ENCODE measurements around the gene KLHL42. TPM values are rescaled to one million over a fixed set of nuclear protein-coding genes. Genes with fewer than 3 reads are reported as not detected.

Gene KLHL42
- total and polyA plus RNA-seq, 2 of the 13 experiments (the other 11 are each of a cell fraction or from before 2014, with no cell fraction given), result 13.5 to 14.0 TPM

DNA sequence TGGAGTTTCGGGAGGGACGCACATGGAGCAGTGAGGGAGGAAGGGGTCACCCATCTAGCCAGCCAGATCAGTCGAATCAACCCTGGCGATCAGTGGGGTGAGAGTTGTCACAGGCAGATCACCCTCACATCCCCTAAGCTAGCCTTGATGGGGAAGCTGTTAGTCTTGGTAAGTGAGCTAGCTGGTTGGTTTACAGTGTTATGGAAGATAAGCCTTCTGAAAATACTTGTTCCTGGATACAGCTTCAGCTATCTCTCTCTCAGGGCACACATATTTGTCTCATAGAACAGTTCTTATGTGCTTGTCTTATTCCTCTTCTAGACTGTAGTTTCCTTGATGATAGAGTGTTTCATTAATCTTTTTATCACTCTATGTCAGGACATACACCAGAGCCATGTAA is 26.2 kb downstream of the KLHL42 start:
- no peaks in the 10 kb centered on the region for H3K36me3 ChIP-seq (replicated peaks in 1 of 2; ENCODE audit: control insufficient read depth in 1 of 2, insufficient read depth in 2 of 2, low read length in 2 of 2)
- BruUV-seq (replicated peaks), result no TSS peak
- in situ Hi-C loops (cut with HindIII; ENCODE audit: extremely low pct_ligation_motif_present, low pct_unique_long_range_greater_than_20kb) (no loop called here), intact Hi-C loops (cut with micrococcal nuclease; ENCODE audit: unreplicated experiment) (no loop called here)
- no peaks in the 10 kb centered on the region for H3K9me3 ChIP-seq (ENCODE audit: low read length)
- H3K4me1 ChIP-seq (ENCODE audit: insufficient read depth, low read length), result peaks cover 9% of the 10 kb centered on the region
- no peak overlapping the region for H3K4me2 ChIP-seq (ENCODE audit: low read depth, low read length)
- no peaks in the 10 kb centered on the region for H4K20me1 ChIP-seq (ENCODE audit: insufficient read depth, low read length)
- no peak overlapping the region for H3K4me3 ChIP-seq (replicated peaks in 1 of 3; ENCODE audit: insufficient read depth in 1 of 3, low read depth in 2 of 3, low read length in 3 of 3)
- 53% methylated on average over 4 of the region's 4 CpGs for WGBS (ENCODE audit: low lambda C conversion rate)
- ChIA-PET CTCF (ENCODE audit: low intra/inter-chr PET ratio, low total read pairs) (no interaction called here), POLR2A (no interaction called here)
- H3K27me3 ChIP-seq (ENCODE audit: control insufficient read depth in 1 of 2, insufficient read depth in 2 of 2, low read length in 2 of 2), result peaks cover 0 to 12% of the 10 kb centered on the region in 2 experiments; a peak in 1 of 5 replicates
- H3K79me2 ChIP-seq (ENCODE audit: insufficient read depth, low read length), result no peaks in the 10 kb centered on the region
- ATAC-seq (no peak), DNase-seq (ENCODE audit: low spot score) (no peak), FAIRE-seq (no peak)
- no peak overlapping the region for H3K27ac ChIP-seq (ENCODE audit: extremely low read length, insufficient read depth, low read length)
- no peak overlapping the region for H3K9ac ChIP-seq (ENCODE audit: insufficient read depth, low read depth, low read length)
- no peak overlapping the region for H2AFZ ChIP-seq (ENCODE audit: low read length)
- no peak for TF ChIP-seq ZNF777 (CRISPR knock-in tag; IDR thresholded peaks at IDR 0.05)
- TF ChIP-seq, protein P1, sequence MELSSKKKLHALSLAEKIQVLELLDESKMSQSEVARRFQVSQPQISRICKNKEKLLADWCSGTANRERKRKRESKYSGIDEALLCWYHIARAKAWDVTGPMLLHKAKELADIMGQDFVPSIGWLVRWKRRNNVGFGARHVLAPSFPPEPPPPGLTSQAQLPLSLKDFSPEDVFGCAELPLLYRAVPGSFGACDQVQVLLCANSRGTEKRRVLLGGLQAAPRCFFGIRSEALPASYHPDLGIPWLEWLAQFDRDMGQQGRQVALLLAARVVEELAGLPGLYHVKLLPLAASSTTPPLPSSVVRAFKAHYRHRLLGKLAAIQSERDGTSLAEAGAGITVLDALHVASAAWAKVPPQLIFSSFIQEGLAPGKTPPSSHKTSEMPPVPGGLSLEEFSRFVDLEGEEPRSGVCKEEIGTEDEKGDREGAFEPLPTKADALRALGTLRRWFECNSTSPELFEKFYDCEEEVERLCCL (CRISPR knock-in tag; IDR thresholded peaks at IDR 0.05; ENCODE audit: borderline replicate concordance), result no peak
- TF ChIP-seq MED1 (CRISPR knock-in tag; IDR thresholded peaks at IDR 0.05), result no peak
- TF ChIP-seq MTA1 (CRISPR knock-in tag; IDR thresholded peaks at IDR 0.05; ENCODE audit: borderline replicate concordance), result no peak
- TF ChIP-seq, protein P2, sequence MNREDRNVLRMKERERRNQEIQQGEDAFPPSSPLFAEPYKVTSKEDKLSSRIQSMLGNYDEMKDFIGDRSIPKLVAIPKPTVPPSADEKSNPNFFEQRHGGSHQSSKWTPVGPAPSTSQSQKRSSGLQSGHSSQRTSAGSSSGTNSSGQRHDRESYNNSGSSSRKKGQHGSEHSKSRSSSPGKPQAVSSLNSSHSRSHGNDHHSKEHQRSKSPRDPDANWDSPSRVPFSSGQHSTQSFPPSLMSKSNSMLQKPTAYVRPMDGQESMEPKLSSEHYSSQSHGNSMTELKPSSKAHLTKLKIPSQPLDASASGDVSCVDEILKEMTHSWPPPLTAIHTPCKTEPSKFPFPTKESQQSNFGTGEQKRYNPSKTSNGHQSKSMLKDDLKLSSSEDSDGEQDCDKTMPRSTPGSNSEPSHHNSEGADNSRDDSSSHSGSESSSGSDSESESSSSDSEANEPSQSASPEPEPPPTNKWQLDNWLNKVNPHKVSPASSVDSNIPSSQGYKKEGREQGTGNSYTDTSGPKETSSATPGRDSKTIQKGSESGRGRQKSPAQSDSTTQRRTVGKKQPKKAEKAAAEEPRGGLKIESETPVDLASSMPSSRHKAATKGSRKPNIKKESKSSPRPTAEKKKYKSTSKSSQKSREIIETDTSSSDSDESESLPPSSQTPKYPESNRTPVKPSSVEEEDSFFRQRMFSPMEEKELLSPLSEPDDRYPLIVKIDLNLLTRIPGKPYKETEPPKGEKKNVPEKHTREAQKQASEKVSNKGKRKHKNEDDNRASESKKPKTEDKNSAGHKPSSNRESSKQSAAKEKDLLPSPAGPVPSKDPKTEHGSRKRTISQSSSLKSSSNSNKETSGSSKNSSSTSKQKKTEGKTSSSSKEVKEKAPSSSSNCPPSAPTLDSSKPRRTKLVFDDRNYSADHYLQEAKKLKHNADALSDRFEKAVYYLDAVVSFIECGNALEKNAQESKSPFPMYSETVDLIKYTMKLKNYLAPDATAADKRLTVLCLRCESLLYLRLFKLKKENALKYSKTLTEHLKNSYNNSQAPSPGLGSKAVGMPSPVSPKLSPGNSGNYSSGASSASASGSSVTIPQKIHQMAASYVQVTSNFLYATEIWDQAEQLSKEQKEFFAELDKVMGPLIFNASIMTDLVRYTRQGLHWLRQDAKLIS (CRISPR knock-in tag; IDR thresholded peaks at IDR 0.05), result no peak
- TF ChIP-seq SMAD1 (CRISPR knock-in tag; IDR thresholded peaks at IDR 0.05; ENCODE audit: borderline replicate concordance, low read depth), result no peak
- no peak for TF ChIP-seq ZNF780A (CRISPR knock-in tag; IDR thresholded peaks at IDR 0.05)
- TF ChIP-seq PTBP1 (IDR thresholded peaks at IDR 0.05; ENCODE audit: low read depth, low read length, poor library complexity, severe bottlenecking), result no peak
- TF ChIP-seq, protein P3, sequence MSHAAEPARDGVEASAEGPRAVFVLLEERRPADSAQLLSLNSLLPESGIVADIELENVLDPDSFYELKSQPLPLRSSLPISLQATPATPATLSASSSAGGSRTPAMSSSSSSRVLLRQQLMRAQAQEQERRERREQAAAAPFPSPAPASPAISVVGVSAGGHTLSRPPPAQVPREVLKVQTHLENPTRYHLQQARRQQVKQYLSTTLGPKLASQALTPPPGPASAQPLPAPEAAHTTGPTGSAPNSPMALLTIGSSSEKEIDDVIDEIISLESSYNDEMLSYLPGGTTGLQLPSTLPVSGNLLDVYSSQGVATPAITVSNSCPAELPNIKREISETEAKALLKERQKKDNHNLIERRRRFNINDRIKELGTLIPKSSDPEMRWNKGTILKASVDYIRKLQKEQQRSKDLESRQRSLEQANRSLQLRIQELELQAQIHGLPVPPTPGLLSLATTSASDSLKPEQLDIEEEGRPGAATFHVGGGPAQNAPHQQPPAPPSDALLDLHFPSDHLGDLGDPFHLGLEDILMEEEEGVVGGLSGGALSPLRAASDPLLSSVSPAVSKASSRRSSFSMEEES (CRISPR knock-in tag; IDR thresholded peaks at IDR 0.05), result no peak
- TF ChIP-seq, protein P4, sequence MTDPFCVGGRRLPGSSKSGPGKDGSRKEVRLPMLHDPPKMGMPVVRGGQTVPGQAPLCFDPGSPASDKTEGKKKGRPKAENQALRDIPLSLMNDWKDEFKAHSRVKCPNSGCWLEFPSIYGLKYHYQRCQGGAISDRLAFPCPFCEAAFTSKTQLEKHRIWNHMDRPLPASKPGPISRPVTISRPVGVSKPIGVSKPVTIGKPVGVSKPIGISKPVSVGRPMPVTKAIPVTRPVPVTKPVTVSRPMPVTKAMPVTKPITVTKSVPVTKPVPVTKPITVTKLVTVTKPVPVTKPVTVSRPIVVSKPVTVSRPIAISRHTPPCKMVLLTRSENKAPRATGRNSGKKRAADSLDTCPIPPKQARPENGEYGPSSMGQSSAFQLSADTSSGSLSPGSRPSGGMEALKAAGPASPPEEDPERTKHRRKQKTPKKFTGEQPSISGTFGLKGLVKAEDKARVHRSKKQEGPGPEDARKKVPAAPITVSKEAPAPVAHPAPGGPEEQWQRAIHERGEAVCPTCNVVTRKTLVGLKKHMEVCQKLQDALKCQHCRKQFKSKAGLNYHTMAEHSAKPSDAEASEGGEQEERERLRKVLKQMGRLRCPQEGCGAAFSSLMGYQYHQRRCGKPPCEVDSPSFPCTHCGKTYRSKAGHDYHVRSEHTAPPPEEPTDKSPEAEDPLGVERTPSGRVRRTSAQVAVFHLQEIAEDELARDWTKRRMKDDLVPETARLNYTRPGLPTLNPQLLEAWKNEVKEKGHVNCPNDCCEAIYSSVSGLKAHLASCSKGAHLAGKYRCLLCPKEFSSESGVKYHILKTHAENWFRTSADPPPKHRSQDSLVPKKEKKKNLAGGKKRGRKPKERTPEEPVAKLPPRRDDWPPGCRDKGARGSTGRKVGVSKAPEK (CRISPR knock-in tag; IDR thresholded peaks at IDR 0.05; ENCODE audit: borderline replicate concordance), result no peak
- TF ChIP-seq MIER2 (CRISPR knock-in tag; IDR thresholded peaks at IDR 0.05), result no peak
- no peak for TF ChIP-seq ZNF232 (CRISPR knock-in tag; IDR thresholded peaks at IDR 0.05; ENCODE audit: borderline replicate concordance)
- no peak for TF ChIP-seq GATA4 (IDR thresholded peaks at IDR 0.05; ENCODE audit: borderline replicate concordance, low read depth)
- no peak for TF ChIP-seq SMAD9 (CRISPR knock-in tag; IDR thresholded peaks at IDR 0.05)
- TF ChIP-seq ZIK1 (CRISPR knock-in tag; IDR thresholded peaks at IDR 0.05; ENCODE audit: borderline replicate concordance, low read depth), result no peak
- TF ChIP-seq PHF21A (CRISPR knock-in tag; IDR thresholded peaks at IDR 0.05), result no peak
- no peak for TF ChIP-seq ZNF326 (CRISPR knock-in tag; IDR thresholded peaks at IDR 0.05; ENCODE audit: borderline replicate concordance)
